Measurements from ENCODE around the gene LRRK1.

DNA sequence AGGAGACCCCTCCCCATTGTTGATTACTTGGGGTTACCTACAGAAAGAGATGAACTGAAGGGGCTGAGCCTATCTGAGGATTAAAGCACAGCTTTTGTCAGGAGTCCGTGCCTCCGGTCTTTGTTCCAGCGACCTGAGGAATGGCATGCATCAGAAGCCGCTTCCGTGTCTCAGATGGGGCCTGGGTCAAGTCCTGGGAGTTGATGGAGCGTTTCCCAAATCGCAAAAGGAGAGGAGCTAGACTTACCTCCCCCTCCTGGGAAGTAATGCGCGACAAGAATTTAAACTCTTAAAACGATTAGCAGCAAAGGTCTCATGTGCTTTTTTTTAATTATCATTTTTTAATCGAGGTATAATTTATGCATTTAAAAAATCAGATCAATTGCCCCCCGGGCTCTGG, 40.5 kb upstream of the LRRK1 start:
- TF ChIP-seq, protein P1, sequence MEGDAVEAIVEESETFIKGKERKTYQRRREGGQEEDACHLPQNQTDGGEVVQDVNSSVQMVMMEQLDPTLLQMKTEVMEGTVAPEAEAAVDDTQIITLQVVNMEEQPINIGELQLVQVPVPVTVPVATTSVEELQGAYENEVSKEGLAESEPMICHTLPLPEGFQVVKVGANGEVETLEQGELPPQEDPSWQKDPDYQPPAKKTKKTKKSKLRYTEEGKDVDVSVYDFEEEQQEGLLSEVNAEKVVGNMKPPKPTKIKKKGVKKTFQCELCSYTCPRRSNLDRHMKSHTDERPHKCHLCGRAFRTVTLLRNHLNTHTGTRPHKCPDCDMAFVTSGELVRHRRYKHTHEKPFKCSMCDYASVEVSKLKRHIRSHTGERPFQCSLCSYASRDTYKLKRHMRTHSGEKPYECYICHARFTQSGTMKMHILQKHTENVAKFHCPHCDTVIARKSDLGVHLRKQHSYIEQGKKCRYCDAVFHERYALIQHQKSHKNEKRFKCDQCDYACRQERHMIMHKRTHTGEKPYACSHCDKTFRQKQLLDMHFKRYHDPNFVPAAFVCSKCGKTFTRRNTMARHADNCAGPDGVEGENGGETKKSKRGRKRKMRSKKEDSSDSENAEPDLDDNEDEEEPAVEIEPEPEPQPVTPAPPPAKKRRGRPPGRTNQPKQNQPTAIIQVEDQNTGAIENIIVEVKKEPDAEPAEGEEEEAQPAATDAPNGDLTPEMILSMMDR (IDR thresholded peaks at IDR 0.05), result no peak
- no peak for TF ChIP-seq POLR2A (IDR thresholded peaks at IDR 0.05)
